HG03439 (cell line): ENCODE results near the gene NPIPA1.
"Not testable (repeated sequence)": the region's sequence is repeated elsewhere in the genome, so short reads cannot be mapped to it uniquely, and the experiment has no call there.

Source experiments
- ATAC-seq: cut with Tn5 transposase; IDR thresholded peaks from one replicate; pipeline ENCODE4 v1.9.1; 2021; ENCODE audit warnings: mild to moderate bottlenecking, moderate library complexity; ENCODE audit not compliant: unreplicated experiment

The NPIPA1 gene

DNA sequence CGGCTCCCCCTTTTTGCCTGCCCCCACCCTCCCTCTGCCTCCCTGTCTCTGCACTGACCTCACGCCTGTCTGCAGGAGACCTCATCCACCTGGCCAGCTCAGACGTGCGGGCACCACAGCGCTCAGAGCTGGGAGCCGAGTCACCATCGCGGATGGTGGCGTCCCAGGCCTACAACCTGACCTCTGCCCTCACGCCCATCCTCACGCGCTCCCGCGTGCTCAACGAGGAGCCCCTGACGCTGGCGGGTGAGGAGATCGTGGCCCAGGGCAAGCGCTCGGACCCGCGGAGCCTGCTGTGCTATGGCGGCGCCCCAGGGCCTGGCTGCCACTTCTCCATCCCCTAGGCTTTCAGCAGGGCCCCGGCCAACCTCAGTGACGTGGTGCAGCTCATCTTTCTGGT, 8.1 kb upstream of the NPIPA1 start:
- not testable (repeated sequence) for ATAC-seq

DNA sequence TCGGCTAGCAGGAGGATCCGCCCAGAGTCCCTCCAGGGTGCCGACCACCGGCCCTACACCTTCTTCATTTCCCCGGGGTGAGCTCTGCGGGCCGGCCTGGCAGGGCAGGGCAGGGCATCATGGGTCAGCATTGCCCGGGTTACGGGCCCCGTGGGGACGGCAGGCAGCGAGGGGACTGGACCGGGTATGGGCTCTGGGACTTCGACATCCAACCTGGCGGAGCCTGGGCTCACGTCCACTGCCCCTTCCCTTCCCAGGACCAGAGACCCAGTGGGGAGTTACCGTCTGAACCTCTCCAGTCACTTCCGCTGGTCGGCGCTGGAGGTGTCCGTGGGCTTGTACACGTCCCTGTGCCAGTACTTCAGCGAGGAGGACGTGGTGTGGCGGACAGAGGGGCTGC, 7.0 kb upstream of the NPIPA1 start:
- ATAC-seq: not testable (repeated sequence)

DNA sequence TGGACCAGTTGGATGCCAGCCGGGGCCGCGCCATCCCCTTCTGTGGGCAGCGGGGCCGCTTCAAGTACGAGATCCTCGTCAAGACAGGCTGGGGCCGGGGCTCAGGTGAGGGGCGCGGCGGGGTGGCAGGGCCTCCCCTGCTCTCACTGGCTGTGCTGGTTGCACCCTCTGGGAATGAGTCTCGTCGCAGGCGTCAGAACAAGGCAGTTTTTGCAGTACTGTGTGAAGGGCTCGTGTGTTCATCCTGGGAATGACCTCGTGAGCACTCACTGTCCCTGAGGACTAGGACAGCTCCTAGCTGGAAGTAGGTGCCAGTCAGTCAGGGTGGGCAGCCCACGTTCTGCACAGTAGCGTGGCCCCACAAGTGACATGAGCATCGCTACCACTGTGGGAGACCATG, 6.3 kb upstream of the NPIPA1 start:
- ATAC-seq: not testable (repeated sequence)

DNA sequence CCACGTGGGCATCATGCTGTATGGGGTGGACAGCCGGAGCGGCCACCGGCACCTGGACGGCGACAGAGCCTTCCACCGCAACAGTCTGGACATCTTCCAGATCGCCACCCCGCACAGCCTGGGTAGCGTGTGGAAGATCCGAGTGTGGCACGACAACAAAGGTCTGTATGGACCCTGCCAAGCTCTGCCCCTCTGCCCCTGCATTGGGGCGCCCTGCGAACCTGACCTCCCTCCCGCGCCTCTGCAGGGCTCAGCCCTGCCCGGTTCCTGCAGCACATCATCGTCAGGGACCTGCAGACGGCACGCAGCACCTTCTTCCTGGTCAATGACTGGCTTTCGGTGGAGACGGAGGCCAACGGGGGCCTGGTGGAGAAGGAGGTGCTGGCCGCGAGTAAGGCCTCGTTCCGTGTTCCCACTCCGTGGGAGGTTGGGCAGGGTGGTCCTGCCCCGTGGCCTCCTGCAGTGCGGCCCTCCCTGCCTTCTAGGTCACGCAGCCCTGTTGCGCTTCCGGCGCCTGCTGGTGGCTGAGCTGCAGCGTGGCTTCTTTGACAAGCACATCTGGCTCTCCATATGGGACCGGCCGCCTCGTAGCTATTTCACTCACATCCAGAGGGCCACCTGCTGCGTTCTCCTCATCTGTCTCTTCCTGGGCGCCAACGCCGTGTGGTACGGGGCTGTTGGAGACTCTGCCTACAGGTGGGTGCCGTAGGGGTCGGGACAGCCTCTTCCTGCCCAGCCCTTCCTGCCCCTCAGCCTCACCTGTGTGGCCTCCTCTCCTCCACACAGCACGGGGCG, 4.5 kb upstream of the NPIPA1 start:
- not testable (repeated sequence) for ATAC-seq

DNA sequence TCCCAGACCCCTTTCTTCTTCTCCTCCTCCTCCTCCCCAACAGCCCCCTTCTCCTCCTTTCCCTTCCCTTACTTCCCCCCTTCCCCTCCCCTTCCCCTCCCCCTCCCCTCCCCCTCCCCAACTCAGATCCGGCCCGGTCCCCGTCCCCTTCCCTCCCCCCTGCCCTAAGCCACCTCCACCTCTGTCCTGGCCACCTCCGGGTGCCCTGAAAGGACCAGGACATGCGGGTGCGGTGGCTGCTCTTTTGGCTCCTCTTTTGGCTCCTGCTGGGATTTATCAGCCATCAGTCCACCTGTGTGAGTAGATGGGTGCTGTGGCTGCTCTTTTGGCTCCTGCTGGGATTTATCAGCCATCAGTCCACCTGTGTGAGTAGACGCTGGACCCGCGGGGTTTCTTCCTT, 751 bp downstream of the NPIPA1 start:
- ATAC-seq: not testable (repeated sequence)

DNA sequence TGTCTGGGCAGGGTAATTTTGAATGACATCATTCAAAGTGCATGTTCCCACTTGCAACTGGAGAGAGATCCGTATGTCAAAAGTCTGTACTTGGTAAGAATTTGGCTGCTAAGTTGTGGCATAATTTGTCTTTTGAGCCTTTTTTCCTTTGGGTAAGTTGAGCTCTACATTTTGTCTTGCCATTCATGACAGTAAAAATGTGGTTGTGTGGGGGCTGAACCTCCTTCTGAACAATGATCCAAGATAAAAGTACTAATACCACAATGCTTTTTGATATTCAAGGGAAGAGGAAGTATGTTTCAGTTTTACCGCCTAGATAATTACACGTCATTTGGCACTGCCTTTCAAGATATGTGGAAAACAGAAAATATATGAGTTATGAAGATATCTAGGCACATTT, 5.4 kb downstream of the NPIPA1 start:
- ATAC-seq: not testable (repeated sequence)

DNA sequence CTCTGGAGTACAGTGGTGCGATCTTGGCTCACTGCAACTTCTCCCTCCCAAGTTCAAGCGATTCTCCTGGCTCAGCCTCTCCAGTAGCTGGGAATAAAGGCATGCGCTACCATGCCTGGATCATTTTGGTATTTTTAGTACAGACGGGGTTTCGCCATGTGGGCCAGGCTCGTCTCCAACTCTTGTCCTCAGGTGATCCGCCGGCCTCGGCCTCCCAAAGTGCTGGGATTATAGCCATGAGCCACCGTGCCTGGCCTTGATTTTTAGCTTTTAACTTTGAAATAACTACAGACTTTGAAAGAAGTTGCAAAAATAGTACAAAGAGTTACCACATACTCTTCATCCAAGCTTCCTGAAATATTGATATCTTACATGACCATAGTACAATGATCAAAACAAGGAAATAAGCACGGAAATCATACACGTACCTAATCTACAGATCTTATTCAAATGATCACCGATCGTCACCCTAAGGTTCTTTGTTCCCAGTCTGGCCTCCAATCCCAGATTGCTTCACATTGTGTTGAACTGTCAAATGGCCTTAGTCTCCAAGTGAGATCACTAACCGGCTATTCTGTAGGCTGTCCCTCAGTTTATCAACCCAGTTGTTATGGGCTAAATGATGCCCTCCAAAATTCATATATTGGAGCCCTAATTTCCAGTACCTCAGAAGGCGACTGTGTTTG, 18.4 kb downstream of the NPIPA1 start:
- ATAC-seq: no peak

DNA sequence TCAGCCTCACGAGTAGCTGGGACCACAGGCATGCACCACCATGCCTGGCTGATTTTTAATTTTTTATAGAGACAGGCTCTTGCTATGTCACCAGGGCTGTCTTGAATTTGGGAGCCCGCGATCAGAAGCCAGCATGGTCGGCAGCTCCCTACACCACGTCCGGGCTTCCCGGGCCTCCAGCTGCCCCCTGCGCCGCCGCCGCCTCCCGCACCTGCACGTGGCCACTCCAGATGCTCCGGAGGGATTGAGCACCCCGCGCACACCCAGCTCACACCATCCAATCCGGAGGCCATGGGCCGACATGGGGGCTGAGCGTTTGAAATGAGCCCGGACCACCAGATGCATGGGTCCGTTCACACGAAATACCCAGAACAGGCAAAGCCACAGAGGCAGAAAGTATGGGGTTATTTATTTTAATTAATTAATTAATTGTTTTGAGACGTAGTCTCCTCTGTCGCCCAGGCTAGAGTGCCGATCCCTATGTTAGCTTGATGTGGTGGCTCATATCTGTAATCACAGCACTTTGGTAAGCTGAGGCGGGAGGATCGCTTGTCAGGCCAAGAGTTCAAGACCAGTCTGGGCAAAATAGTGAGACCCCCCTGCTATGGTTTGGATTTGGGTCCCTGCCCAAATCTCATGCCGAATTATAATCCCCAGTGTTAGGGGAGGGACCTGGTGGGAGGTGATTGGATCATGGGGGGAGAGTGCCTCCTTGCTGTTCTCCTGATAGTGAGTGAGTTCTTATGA, 20.5 kb downstream of the NPIPA1 start:
- ATAC-seq: no peak

DNA sequence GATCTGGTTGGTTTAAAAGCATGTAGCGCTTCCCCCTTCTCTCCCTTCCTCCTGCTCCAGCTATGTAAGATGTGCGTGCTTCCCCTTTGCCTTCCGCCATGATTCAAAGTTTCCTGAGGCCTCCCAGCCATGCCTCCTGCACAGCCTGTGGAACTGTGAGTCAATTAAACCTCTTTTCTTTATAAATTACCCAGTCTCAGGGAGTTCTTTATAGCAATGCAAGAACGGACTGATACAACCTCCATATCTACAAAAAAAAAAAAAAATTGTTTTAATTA, 21.0 kb downstream of the NPIPA1 start:
- ATAC-seq: no peak

DNA sequence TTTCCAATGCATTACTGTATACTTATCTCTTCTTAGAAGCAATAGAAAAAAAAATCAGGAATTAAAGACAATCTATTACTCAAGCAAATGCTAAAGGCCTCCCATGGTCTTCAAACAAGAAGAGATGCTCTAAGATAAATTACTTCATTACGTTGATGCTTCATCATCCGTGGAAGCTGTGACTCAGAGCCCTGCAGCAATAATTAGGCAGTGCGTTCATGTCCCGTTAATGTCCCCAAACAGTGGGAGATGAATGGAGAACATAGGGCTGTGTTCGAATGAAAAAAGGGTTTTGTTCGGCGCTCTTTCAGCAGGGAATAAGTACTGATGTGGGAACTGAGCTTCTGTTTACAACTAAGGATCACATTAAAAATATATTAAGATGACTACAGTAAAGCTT, 21.7 kb downstream of the NPIPA1 start:
- ATAC-seq: no peak

DNA sequence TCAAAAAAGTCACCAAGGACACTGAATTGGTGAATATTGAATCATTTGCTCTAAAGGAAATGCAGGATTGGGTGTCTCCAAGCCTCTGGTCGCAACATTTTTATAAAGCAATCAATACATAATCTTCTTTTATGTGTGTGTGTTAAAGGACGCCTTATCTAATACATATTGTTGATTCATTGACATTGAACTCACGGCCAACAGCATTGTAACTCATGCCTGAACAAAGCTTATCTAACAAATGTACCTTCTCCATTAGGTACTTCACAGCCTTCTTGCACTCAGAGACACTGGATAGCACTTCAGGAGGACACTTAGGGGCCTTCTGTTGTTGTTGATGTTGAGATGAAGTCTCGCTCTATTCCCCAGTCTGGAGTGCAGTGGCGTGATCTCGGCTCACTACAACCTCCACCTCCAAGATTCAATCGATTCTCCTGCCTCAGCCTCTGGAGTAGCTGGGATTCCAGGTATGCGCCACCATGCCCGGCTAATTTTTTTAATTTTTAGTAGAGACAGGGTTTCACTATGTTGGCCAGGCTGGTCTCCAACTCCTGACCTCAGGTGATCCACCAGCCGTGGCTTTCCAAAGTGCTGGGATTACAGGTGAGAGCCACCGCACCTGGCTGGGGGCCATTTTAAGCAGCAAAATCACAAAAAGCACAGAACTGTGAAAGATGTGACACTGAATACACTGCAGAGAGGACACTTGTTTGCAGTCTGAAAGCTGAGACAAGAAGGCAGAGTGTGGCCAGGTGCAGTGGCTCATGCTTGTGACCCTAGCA, 24.4 kb downstream of the NPIPA1 start:
- no peak for ATAC-seq

DNA sequence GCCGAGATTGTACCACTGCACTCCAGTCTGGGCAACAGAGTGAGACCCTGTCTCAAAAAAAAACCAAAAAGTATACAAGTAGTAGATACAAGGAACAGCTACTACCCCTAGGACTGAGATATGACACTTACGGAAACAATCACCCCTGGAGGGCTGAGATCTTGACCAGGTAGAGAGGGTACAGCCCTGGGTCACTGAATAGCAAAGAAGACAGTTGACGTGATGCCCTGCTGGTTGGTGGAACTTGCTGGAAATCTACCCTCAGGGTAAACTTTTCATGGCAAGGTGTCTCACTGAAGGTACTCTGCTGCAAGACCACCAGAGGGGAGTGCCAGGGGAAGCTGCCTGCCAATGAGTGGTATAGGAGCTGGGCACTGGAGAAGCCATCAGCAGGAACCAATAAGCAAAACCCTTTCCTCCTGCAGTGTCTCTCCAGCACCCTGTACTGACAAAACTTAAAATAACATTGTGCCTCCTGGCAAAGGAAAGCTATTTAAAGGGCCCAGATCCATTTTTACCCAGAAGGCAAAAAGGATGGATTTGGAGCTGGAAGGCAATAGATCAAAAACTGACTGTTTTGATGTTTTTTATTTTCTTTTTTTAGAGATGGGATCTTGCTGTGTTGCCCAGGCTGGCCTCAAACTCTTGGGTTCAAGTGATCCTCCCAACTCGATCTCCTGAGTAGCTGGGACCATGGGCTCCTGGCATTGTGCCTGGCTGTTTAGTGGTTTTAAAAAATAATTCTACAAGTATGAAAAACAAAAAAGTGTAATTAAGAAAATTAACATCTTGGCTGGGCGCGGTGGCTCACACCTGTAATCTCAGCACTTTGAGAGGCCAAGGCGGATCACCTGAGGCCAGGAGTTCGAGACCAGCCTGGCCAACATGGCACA, 26.3 kb downstream of the NPIPA1 start:
- no peak for ATAC-seq

DNA sequence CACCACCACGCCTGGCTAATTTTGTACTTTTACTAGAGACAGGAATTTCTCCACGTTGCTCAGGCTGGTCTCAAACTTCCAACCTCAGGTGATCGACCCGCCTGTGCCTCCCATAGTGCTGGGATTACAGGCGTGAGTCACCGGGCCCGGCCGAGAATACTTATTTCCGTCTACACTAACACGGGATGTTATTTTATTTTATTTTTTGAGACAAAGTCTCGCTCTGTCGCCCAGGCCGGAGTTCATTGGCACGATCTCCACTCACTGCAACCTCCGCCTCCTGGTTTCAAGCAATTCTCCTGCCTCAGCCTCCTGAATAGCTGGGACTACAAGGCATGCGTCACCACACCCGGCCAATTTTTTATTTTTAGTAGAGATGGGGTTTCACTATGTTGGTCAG, 28.1 kb downstream of the NPIPA1 start:
- no peak for ATAC-seq

DNA sequence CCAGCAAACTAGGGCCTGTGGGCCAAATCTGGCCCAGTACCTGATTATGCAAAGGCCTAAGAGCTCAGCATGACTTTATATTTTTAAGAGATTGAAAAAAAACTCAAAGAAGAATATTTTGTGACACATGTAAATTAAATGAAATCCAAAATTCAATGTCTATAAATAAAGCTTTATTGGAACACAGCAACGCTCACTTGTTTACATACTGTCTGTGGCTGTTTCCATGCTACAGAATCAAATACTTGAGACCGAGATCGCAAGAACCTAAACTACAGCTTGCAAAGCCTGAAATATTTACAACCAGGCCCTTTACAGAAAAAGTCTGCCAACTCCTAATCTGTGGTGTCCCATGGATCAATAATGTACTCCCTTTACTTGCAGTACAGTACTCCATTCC, 32.6 kb downstream of the NPIPA1 start:
- ATAC-seq: not testable (repeated sequence)

DNA sequence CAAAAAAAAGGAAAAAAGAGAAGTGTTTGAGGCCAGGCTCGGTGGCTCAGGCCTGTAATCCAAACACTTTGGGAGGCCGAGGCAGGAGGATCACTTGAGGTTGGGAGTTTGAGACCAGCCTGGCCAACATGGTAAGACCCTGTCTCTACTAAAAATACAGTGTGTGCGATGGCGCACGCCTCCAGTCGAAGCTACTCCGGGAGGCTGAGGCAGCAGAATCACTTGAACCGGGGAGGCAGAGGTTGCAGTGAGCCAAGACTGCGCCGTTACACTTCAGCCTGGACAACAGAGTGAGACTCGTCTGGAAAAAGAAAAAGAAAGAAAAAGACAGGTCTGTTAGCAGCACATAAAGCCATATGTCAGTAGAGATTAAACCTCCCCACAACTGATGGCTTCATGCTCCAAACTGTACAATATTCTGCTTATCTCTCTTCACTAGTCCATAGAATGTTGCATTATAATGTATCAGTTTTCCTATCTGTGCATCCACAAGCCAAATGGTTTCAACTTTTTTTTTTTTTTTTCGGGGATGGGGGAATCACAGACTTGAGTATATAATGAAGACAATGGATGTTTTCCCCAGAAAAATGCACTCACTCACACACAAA, 34.5 kb downstream of the NPIPA1 start:
- ATAC-seq: not testable (repeated sequence)

DNA sequence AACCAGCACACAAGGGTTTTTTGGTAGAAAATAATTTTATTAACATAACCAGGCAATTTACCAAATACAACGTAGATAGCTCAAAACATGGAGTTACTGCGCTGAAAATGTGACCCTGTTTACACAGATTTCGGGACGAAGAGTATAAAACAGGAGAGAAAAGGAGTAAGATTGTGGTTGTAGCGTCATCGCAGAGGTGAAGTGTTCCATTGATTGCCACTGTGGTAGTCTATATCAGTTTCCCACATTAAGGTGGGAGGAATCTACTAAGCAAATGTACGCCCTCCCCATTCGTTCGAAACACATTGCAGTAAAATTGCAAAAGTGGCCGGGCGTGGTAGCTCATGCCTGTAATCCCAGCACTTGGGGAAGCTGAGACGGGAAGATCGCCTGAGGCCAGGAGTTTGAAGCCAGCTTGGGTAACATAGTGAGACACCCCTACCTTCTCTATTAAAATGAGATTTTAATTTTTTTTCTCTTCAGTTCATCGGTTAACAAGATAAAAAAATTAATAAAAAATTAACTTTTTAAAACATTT, 36.6 kb downstream of the NPIPA1 start:
- not testable (repeated sequence) for ATAC-seq

DNA sequence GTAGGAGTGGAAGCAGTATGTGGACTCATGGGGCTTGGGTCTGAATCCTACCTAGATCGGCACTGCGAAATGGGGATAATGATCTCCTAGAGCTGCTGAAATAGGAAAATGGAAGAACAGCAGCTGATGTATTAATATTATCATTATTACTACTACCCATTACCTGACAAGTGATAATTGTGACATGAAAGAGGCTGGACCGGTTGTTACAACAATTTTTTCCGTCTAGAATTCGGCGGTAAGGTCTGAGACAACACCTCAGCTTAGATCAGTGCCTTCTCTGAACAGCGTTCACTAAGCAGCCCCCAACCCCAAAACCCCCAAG, 37.0 kb downstream of the NPIPA1 start:
- not testable (repeated sequence) for ATAC-seq

DNA sequence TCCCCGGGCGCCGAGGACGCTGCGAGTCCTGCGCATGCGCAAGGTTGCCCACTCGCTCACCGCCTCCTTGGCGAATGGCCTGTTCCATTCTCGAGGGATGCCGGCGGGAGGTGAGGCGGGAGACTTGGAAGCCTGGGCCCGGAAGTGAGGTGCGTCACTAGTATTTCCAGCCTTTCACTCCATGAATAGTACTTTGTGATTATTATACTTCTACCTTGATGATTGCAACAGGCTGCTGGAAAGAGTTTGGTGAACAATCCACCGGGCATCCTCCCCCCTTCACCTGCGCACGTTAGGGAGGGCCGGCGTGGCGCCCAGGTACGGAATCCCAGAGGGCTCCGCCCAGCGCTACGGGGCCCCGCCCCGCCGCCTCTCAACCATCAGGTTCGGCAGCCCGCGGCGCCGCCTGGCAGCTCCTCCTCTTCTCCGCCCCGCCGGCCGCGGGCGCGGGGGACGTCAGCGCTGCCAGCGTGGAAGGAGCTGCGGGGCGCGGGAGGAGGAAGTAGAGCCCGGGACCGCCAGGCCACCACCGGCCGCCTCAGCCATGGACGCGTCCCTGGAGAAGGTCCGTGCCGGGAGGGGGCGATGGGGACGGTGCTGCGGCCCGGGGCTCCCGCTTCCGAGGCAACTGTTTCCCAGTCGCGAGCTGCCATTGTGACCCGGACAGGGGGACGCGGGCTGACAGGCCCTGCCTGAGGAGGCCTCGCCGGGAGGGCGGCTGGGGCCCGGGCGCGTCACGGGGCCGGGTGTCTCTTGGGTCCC, 37.6 kb downstream of the NPIPA1 start, which contains the start of gene PDXDC1:
Gene PDXDC1, plus strand, starts transcription at position 371 of the 762 bp plus-strand sequence. Its CDS starts 174 bp downstream, at position 545.
- peak; percentile 92 for ATAC-seq
